Suprapubic skin (tissue), 4 donors: Measurements from ENCODE around the gene MCTP1.

Source experiments
- EP300 ChIP-seq: sonication (generic); formaldehyde crosslinking; IDR thresholded peaks from one replicate; pipeline ENCODE4 v1.6.1; 2017; ENCODE audit warnings: antibody characterized with exemption
- POLR2A ChIP-seq, 2 donors: fragments of 450-650 bp; IDR thresholded peaks; one replicate each; pipeline ENCODE4 v1.6.1; 2017; ENCODE audit warnings: antibody characterized with exemption in 2 of 2, mild to moderate bottlenecking in 2 of 2, moderate library complexity in 2 of 2
- POLR2AphosphoS5 ChIP-seq, 3 donors: sonication (generic); formaldehyde crosslinking; IDR thresholded peaks; one replicate each; pipeline ENCODE4 v1.6.1; 2017; ENCODE audit warnings: antibody characterized with exemption in 3 of 3
- TF ChIP-seq, protein P1 (sequence below), 2 donors: fragments of 200-600 bp in 1 of 2; fragments of 450-650 bp in 1 of 2; sonication (generic) in 1 of 2; IDR thresholded peaks; one replicate each; pipeline ENCODE4 v1.5.1; 2016 to 2019; ENCODE audit warnings: antibody characterized with exemption in 2 of 2, mild to moderate bottlenecking in 1 of 2, moderate library complexity in 1 of 2

- TF ChIP-seq POLR2A (IDR thresholded peaks at IDR 0.05), result no peak
- TF ChIP-seq, protein P1, sequence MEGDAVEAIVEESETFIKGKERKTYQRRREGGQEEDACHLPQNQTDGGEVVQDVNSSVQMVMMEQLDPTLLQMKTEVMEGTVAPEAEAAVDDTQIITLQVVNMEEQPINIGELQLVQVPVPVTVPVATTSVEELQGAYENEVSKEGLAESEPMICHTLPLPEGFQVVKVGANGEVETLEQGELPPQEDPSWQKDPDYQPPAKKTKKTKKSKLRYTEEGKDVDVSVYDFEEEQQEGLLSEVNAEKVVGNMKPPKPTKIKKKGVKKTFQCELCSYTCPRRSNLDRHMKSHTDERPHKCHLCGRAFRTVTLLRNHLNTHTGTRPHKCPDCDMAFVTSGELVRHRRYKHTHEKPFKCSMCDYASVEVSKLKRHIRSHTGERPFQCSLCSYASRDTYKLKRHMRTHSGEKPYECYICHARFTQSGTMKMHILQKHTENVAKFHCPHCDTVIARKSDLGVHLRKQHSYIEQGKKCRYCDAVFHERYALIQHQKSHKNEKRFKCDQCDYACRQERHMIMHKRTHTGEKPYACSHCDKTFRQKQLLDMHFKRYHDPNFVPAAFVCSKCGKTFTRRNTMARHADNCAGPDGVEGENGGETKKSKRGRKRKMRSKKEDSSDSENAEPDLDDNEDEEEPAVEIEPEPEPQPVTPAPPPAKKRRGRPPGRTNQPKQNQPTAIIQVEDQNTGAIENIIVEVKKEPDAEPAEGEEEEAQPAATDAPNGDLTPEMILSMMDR (IDR thresholded peaks at IDR 0.05), result no peak
- no peak for TF ChIP-seq EP300
- TF ChIP-seq POLR2AphosphoS5 (IDR thresholded peaks at IDR 0.05), result no peak
Observed at GRCh38 chr5:94705427-94705826, 579.5 kb downstream of the MCTP1 start.
